NCI-H1436 (cell line): ENCODE data around the gene TMEM39A.
A peak's percentile ranks its signal among the peaks of the same experiment; 100 is the strongest.

Source experiments
- DNase-seq: peaks from one replicate; lab custom pipeline; 2025; lab: John Stamatoyannopoulos, UW

The TMEM39A gene, protein sequence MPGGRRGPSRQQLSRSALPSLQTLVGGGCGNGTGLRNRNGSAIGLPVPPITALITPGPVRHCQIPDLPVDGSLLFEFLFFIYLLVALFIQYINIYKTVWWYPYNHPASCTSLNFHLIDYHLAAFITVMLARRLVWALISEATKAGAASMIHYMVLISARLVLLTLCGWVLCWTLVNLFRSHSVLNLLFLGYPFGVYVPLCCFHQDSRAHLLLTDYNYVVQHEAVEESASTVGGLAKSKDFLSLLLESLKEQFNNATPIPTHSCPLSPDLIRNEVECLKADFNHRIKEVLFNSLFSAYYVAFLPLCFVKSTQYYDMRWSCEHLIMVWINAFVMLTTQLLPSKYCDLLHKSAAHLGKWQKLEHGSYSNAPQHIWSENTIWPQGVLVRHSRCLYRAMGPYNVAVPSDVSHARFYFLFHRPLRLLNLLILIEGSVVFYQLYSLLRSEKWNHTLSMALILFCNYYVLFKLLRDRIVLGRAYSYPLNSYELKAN

DNA sequence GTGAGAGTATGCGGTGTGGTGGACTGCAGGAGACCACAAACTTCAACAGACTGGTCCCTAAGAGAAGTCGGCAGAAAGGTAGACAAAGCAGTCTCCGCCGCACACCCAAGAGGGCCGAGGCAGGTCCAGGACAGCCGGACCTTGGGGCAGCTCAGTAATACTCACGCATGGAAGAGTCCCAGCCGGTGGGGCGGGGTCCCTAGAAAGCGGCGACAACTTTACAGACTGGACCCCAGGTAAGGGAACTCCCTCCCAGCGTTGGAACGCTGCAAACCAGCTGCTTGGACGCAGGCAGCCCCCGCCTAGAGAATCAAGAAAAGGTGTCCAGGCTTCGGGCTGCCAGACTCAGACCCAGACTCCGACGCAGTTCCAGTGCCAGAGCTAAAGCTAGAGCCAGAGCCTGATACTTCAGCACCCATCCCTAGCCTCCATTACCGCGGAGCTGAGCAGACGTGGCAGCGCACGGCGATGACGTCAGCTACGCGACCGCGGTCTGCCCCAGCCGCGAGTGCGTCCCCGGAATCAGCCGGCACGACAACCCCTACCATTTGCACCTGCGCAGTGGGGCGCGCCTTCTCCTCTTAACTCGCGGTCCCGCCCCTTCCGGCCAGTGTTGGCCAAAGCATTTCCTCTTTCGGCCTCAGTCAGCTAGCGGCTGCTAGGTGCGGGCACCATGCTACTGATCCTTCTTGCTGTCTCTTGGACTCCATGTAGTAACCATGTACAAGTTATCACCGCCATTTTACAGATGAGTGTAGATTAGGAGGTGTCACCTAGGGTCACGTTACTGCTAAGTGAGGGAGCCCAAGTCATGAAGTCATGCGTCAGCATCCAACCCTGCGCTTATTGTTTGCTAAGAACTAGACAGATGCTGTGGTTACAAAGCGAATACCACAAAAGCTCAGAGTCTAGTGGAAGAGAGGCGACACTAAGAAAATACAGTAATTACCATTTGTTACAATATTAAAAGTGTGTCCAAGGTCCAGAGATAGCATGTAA lies at the start of gene TMEM39A:
TMEM39A (minus strand) TSS at position 445 of the 999 bp plus-strand sequence. CDS start 1,541 bp downstream, outside the sequence.
- peak; percentile 100 for DNase-seq

DNA sequence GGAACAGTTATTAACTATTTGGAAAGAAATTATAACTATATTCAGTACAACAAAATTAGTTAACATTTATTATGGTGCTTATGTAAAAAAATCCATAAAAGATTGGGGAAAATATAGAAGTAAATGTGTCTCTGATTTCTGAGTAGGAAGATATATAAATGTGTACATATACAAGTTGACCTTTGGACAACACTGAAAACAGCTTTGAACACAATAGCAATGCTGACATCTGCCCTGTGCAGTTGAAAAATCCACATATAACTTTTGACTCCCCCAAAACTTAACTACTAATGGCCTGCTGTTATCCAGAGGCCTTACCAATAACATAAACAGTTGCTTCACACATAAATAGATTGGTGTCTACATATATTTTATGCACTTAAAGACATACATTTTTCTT lies 47.3 kb upstream of the TMEM39A start:
- no peak for DNase-seq

DNA sequence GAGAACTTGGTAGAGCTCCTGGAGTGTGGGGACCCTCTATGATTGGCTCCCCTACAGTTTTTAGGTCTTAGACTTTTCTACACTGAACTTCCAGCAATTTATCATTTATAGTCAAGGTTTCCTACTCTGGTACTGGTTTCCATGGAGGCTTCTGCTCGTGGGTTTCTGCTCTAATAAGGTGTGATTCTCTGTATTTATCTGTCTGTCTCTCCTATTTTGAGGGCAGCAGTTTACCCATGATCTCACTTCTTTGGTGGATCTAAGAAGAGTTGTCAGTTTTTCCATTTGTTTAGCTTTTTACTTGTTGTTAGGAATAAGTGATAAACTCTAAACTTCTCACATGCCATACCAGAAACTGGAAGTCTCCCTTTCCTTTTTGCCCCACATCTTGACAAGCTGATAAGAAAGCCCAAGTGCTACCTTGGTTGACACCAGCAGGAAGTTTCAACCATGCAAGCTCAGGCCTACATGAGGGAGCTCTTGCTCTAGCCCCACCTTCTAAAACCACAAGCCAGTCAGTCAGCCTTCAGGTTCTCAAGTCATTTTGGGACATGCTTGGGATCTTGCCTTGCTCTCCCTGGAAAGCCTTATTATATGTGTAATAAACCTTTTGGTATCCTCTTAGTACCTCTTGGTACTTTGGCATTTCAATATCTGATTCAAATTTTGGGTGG lies 44.9 kb upstream of the TMEM39A start:
- no peak for DNase-seq

DNA sequence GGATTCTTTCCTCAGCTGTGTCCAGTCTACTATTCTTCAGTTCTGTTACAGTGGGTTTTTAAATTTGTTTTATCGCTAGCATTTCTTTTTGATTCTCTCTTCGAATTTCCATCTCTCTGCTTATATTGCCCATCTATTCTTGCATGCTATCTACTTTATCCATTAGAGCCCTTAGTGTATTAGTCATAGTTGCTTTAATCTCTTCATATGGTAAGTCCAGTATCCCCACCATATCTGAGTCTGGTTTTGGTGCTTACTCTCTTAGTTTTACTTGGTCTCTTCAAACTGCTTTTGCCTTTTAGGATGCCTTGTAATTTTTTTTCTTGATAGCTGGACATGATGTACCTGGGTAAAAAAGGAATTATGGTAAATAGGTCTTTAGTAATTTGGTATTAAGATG lies 44.0 kb upstream of the TMEM39A start:
- no peak for DNase-seq

DNA sequence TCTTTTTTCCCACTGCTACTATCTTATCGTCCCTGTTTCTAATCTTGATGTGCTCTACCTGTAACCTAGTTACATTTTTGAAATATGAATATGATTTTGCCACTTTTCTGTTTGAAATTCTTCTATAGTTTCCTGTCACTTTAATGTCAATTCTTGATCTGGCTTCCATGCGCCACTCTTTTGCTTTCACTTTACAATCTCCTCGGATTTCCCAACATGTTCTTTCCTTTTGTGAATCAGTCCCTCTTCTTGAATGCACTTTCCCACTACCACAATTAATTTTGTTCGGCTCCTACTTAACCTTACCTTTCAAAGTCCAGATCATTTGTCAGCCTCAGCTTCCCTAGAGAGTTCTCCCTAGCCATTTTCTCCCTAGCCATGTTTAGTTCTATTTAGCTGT lies 43.2 kb upstream of the TMEM39A start:
- no peak for DNase-seq

DNA sequence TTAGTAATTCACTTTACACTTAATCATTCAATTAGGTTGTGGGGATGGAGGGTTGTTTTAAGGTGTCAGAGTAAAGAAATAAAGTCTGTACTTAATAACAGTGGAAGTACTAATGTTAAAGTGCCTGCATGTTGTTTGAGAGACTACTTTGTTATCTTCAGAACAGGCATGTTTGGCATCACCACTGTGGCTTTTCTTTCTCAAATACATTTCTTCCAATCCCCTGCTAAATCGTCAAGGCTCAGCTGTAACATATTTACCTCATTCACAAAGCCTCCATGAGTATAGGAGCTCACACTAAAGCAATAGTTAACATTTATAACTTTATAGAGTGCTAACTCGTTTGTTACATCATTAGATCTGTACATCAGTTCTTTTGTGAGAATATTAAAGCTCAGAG lies 37.5 kb upstream of the TMEM39A start:
- DNase-seq: no peak

DNA sequence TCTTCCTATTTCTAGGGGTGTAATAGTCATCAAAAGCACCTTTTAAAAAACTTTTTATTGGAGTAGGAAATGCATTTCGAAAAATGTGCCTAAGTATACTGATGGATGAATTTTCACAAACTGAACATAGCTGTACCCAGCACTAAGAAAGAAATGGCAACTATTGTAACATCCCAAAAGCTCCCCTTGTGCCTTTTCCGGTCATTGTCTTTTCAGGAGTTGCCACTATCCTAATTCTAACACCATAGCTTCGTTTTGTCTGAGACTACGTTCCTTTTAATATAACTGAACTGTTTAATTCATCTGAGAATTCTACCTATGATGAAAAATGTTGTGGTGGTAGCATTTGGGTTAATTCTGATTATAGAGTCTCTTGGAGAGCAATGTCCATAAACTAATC lies 36.9 kb upstream of the TMEM39A start:
- no peak for DNase-seq

DNA sequence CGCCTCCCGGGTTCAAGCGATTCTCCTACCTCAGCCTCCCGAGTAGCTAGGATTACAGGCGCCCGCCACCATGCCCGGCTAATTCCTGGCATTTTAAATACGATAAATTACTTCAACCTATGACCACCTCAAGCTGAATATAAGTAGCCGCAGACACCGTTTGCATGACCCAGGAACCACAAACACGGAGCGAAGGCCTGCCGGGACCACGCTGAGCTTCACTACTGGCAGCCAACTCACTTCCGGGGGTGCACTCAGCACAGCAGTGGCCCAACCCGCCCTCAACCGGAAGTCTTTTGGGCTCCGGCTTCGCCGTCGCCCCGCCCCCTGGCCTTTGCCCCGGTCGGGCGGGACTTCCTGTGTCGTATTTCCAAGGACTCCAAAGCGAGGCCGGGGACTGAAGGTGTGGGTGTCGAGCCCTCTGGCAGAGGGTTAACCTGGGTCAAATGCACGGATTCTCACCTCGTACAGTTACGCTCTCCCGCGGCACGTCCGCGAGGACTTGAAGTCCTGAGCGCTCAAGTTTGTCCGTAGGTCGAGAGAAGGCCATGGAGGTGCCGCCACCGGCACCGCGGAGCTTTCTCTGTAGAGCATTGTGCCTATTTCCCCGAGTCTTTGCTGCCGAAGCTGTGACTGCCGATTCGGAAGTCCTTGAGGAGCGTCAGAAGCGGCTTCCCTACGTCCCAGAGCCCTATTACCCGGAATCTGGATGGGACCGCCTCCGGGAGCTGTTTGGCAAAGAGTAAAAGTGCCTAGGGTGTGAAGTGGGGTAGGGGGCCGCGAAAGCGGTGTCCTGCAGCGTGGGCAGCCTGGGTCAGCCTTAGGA lies 35.0 kb upstream of the TMEM39A start, which contains the start of gene TIMMDC1:
TIMMDC1 (plus strand) TSS at position 362 of the 826 bp plus-strand sequence; CDS start at position 549, 187 bp downstream.
- DNase-seq: peak; percentile 99

DNA sequence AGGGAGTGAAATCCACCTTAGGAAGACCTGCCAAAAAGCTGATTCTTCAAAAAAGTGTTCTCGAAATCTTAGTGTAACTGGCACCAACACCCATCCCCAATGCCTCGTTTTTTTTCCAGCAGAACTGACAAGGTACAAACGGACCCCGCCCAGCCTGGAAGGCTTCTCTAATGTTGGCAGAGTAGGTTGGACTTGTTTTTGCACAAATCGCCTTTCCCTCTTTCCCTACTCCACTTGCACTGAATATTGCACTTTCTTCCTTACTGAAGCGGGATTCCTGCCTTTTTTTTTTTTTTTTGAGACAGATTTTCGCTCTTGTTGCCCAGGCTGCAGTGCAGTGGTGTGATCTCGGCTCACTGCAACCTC lies 34.4 kb upstream of the TMEM39A start:
- no peak for DNase-seq

DNA sequence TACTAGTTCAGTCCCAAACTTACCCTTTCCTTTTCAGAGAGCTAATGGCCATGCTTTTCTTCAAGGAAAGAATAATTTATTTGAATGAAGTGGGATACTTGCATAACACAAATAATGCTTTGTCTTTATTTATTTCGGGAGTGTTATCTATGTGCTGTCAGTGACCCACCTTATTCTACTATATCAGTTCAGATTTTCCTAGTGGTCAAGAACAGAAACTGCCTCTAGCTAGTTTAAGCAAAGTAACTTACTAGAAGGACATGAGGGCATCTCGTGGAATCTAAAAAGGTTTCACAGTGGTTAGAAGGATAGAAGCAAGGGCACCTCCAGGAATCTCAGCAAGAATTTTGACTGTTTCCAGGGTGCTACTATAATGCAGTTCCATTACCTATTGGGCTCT lies 31.2 kb upstream of the TMEM39A start:
- no peak for DNase-seq

DNA sequence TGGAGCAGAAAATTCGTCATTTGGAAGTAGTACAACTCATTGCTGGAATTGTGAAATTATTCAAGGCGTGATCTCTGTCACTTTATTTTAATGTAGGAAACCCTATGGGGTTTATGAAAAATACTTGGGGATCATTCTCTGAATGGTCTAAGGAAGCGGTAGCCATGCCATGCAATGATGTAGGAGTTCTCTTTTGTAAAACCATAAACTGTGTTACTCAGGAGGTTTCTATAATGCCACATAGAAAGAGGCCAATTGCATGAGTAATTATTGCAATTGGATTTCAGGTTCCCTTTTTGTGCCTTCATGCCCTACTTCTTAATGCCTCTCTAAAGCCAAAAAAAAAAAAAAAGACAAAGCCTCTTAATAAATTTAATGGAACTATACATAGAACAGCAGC lies 29.4 kb upstream of the TMEM39A start:
- no peak for DNase-seq

DNA sequence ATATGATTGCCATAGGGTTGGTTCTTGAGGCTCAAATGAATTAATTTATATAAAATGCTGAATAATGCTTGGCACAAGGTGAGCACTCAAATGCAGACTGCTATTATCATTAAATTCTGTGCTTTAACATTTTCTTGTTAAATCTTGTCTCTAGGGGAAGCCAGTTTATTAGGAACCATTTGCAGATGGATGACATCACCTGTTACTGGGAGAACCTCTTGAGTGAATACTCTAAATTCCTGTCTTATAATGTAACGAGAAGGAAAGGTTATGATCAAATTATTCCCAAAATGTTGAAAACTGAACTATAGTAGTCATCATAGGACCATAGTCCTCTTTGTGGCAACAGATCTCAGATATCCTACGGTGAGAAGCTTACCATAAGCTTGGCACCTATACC lies 28.7 kb upstream of the TMEM39A start:
- no peak for DNase-seq

DNA sequence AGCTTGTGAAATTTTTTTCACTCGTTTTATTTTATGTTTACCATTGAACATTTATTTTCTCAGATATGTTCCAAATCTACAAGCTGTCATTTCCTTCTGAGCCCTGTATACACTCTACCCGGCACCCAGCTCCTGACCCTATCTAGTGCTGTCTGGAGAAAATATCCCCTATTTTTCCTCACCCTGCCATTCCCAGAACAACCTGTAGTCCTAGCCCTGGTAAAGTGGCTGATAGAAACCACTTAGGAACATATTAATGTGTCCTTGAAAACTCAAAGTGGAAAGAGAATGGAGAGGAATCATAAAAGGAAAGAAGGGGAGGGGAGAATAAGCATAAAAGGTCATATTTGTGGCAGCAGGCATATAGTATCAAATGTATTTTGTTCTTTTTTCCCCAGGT lies 26.7 kb upstream of the TMEM39A start:
- DNase-seq: no peak

DNA sequence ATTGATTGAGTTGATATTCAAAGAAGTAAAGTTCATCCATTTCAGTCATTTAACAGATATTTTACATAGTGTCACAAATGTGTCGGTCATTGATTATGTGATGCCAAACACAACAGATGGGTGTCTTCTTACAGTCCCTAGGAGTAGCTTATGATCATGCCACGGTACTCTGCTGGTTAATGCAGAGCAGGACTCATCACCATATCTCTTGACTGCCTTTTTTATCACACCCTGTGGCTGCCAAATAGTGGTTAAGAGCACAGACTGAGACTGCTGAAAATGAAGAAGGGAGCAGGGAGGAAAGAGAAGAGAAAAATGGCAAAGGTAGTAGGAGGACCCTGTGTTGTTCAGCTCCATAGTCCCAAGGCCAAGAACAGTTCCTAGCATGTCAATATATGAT lies 22.1 kb upstream of the TMEM39A start:
- no peak for DNase-seq

DNA sequence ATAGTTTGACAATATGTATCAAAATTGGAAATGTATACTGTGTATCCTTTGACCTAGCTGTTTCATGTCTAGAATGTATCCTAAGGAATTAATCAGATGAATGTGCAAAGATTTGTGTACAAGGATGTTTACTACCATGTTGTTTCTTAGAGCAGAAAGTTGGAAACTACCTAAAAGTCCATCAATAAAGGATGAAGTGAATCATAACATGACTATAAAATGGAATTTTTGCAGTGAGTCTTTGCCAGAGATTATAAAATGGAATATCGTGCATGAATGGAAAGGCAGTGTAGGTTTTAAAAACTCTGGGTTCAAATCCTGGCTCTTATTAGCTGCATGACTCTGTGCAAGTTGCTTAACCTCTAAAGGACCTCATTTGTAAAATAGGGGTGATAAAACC lies 19.7 kb upstream of the TMEM39A start:
- no peak for DNase-seq

DNA sequence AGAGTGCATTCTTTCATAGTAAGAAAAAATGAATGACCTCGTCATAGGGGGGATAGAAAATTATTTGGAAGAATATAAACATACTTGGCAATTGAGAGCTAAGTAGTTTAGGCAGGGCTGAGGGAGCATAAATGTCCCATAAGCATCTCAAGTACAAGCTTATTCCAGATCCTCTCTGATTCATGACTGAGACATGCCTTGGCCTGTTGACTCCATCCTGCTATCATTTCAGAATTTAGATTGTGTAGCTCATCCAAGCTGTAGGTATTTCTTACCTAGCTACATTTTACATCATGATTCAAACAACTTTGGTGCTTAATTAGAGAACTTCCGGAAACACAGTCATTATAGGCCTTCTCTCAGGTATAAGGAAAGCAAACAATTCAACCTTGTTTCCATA lies 17.7 kb upstream of the TMEM39A start:
- DNase-seq: no peak

DNA sequence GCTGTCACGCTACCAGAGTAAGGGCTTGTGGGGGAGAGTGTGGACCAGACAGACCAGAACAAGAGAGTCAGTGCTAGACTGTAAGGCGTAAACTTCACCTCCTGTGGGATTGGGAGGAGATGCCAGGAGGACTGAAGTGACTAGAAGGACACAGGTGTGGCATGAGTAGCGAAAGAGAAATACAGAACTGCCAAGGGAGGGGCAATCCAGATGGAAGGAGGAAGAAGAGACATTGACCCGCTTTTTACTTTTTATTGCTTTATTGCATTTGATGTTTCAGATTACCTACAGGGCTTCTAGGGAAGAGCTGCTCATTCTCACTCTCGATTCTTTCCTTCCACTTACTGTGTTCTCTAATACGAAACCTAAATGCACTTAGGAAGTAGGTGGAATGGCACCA lies 7.5 kb upstream of the TMEM39A start:
- DNase-seq: no peak

DNA sequence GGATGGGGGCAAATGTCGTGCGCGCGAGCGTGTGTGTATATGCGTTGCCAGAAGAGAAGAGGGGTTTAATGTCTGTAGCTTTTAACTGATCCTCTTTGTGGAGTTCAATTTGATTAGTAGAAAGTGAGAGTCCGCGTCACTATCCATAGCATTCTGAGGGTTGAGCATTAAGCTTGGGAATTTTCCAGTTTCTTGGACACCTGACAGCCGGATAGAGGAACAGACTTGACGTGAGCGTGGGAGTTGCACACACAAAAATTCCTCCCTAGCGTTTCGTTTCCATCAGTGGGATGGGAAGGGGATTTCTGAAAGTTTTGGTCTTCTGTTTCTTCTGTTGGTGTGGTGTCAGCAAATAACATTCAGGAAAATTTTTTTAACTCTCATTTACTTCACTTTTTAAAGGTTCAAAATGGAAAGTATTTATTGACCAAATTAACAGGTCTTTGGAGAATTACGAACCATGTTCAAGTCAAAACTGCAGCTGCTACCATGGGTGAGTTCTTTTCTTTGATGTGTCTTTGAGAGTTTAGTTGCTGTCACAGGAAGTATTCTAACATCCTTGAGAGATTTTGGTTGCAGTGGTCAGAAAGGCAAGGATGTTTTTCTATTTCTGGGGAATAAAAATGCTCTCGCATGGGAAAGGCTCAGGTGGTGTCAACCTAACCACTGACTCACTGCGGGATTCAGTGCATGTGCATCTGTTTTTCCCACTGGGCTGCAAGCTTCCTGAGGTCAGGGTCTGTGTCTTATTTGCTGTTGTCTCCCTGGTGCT lies 6.2 kb upstream of the TMEM39A start:
- DNase-seq: no peak

DNA sequence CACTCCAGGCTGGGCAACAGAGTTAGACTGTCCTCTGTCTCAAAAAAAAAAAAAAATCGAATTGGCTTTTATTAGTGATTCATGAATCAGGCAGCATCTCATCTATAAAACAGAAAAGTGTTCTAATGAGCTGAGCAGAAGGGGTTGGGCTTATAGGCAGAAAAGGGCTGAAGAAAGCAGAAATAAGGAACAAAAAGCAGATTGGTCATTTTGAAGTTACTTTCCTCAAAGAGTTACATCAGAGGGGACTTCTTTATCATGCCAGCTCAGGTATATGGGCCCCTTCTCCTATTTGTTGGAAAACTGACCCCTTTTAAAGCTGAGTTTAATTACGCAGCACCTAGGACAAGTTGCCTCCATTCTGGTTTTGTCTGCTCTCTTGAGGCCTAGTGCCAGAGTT lies 4.6 kb upstream of the TMEM39A start:
- DNase-seq: no peak

DNA sequence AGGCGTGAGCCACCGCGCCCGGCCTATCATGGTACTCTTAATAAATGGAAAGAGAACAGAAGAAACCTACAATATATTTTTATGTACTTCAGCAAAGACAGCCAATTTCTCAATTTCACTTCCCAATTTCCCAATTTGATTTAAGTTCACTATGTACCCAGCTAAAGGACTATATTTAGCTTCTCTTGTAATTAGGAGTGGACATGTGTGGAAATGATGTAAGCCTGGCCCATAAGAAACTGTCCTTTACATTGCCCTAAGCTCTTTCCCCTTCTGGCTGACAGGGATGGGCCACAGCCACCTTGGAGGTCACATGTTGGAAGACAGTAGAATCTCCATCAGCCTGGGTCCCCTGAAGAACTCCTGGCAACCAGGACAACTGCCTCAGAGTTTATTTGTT lies 6.2 kb downstream of the TMEM39A start:
- DNase-seq: no peak

DNA sequence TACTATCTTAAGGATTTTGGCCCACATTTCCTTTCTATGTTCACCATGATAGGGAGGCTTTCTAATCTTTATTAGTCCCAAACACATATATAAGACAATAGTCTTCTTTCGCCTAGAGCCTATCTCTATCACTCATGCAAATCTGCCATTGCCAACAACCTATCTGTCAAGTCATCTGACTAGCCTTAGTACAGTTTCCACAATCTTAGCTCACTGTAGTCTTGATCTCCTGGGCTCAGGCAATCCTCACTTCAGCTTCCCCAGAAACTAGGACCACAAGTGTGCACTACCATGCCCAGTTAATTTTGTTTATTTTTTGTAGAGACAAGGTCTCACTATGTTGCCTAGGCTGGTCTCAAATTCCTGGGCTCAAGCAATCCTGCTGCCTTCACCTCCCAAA lies 6.9 kb downstream of the TMEM39A start:
- no peak for DNase-seq
